Activated T-helper 1 cell treated with anti-CD3 and anti-CD28 coated beads, Interleukin-12 subunit alpha, Interleukin-12 subunit beta, Interleukin-2, Interleukin-4 antibody, amounts not matched to agents 30 ng/mL and 10 ng/mL and 1 ng/mL, durations not matched to agents 14 hours and 24 hours and 36 hours (primary cell): ENCODE data around the gene RFX8. TPM values are rescaled to one million over a fixed set of nuclear protein-coding genes. Genes with fewer than 3 reads are reported as not detected.

Source experiments
- total RNA-seq: library from RNA; stranded (reverse); gene quantifications from 2 replicates; pipeline ENCODE4 v1.2.3, GENCODE V29; 2022

The RFX8 gene
- total RNA-seq, 1 donor from 2014 or later = 0.78 TPM

Other genes with a start within 250 kb of the RFX8 start
- gene CNOT11, start 222.2 kb downstream of the RFX8 start, total RNA-seq = 70.6 and 74.7 TPM in 2 replicates
- 54.8 and 55.9 TPM in 2 replicates for gene RNF149, start 166.4 kb downstream of the RFX8 start, total RNA-seq
- gene CREG2, start 87.6 kb downstream of the RFX8 start, total RNA-seq = not detected in 2 replicates
- 54.3 and 54.5 TPM in 2 replicates for gene MAP4K4, start 222.6 kb upstream of the RFX8 start, total RNA-seq